Stimulated activated CD4-positive, alpha-beta T cell treated with anti-CD3 and anti-CD28 coated beads, Interleukin-4, amount 100 ng/mL, for 4 hours (primary cell): ENCODE results near the gene SHB.

ENCODE experiments used
- DNase-seq, 2 experiments: peaks; one replicate each; pipeline ENCODE4 v3.0.0-alpha.2; 2020

SHB gene

GRCh38 chr9:38004809-38005560, 64.0 kb downstream of the SHB start:
- DNase-seq, result no peak

- DNase-seq, result no peak
Observed at GRCh38 chr9:38003946-38004808, 64.8 kb downstream of the SHB start.

- no peak for DNase-seq
Observed at GRCh38 chr9:38003230-38003629, 65.8 kb downstream of the SHB start.

GRCh38 chr9:38001430-38001829, 67.6 kb downstream of the SHB start:
- DNase-seq, result no peak

GRCh38 chr9:38000735-38001134, 68.3 kb downstream of the SHB start:
- DNase-seq, result no peak

- no peak for DNase-seq
Observed at GRCh38 chr9:38000332-38000731, 68.7 kb downstream of the SHB start.

- no peak for DNase-seq
Observed at GRCh38 chr9:37999588-38000189, 69.3 kb downstream of the SHB start.

- no peak for DNase-seq
Observed at GRCh38 chr9:37998881-37999587, 70.0 kb downstream of the SHB start.

- DNase-seq, result no peak
Observed at GRCh38 chr9:37997636-37998374, 71.2 kb downstream of the SHB start.

GRCh38 chr9:37996819-37997217, 72.2 kb downstream of the SHB start:
- no peak for DNase-seq

GRCh38 chr9:37995961-37996818, 72.8 kb downstream of the SHB start:
- no peak for DNase-seq

- DNase-seq, result no peak
Observed at GRCh38 chr9:37995348-37995737, 73.7 kb downstream of the SHB start.

GRCh38 chr9:37994639-37995347, 74.2 kb downstream of the SHB start:
- DNase-seq, result no peak

GRCh38 chr9:37992924-37993349, 76.1 kb downstream of the SHB start:
- no peak for DNase-seq

- DNase-seq, result no peak
Observed at GRCh38 chr9:37990404-37991015, 78.5 kb downstream of the SHB start.

GRCh38 chr9:37989701-37990100, 79.3 kb downstream of the SHB start:
- no peak for DNase-seq

GRCh38 chr9:37988602-37989001, 80.4 kb downstream of the SHB start:
- DNase-seq, result no peak

GRCh38 chr9:37988041-37988440, 81.0 kb downstream of the SHB start:
- no peak for DNase-seq

- DNase-seq, result no peak
Observed at GRCh38 chr9:37987467-37987981, 81.5 kb downstream of the SHB start.

GRCh38 chr9:37986771-37987258, 82.2 kb downstream of the SHB start:
- no peak for DNase-seq
